MM.1S (cell line): ENCODE data around the gene ESRRA.

ENCODE experiments used
- CTCF ChIP-seq: fragments of 300-600 bp; sonication (generic); IDR thresholded peaks from 2 replicates; pipeline ENCODE4 v1.5.1; 2016; ENCODE audit warnings: antibody characterized with exemption, low read length, mixed read lengths
- EZH2 ChIP-seq: fragments of 300-600 bp; sonication (generic); optimal IDR thresholded peaks from 2 replicates; pipeline ENCODE3; 2017; ENCODE audit warnings: low read depth, mild to moderate bottlenecking, antibody characterized with exemption, low read length, mixed read lengths
- EZH2phosphoT487 ChIP-seq: fragments of 300-600 bp; sonication (generic); IDR thresholded peaks from 2 replicates; pipeline ENCODE4 v1.6.1; 2018; ENCODE audit warnings: antibody characterized with exemption, low read length

- TF ChIP-seq EZH2phosphoT487: no peak
- TF ChIP-seq CTCF: no peak
- no peak for TF ChIP-seq EZH2
These were observed 21.0 kb upstream of the ESRRA start, which contains the start of gene BAD for GRCh38 chr11:64284048-64284961.
